SKM-1 treated with dmso at 0.1 percent for 144 hours (cell line): ENCODE measurements around the gene FNDC3B.
"Not testable (repeated sequence)": the region's sequence is repeated elsewhere in the genome, so short reads cannot be mapped to it uniquely, and the experiment has no call there.

ENCODE experiments used
- DNase-seq: peaks from one replicate; lab custom pipeline; 2025; ENCODE audit not compliant: unreplicated experiment; lab: John Stamatoyannopoulos, UW

The FNDC3B gene

DNA sequence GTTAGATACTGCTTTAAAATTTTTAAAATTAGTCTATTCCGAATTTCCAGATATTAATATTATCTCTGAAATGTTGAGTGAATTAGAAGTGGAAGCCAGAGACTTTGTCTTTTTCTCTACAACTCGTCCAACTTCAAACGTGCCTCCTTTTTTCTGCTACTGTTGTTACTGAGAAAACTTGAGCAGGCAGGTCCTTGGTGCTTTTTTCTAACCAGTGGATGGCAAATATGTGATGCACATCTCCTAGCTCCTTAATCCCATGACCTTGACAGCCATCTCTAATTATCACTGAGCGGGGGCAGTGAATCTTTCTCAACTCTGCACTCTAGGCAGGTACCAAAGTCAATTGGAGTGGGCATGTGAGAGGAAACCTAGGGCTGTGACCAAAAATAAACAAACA lies 50.7 kb downstream of the FNDC3B start:
- DNase-seq: no peak

DNA sequence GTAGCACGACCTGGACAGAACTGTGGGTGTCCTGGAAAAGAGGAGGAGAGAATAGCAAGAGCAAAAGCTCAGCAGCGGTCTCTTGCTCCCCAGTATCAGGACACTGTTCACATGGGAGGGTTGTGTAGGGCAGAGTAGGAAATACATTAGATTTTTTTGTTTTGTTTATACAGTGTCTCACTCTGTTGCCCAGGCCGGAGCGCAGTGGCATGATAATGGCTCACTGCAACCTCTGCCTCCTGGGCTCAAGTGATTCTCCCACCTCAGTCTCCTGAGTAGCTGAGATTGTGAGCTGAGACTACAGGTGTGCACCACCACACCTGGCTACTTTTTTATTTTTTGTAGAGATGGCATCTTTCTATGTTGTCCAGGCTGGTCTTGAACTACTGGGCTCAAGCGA lies 53.3 kb downstream of the FNDC3B start:
- no peak for DNase-seq

- DNase-seq: not testable (repeated sequence)
Measured at GRCh38 chr3:172093581-172094443, 54.4 kb downstream of the FNDC3B start.

DNA sequence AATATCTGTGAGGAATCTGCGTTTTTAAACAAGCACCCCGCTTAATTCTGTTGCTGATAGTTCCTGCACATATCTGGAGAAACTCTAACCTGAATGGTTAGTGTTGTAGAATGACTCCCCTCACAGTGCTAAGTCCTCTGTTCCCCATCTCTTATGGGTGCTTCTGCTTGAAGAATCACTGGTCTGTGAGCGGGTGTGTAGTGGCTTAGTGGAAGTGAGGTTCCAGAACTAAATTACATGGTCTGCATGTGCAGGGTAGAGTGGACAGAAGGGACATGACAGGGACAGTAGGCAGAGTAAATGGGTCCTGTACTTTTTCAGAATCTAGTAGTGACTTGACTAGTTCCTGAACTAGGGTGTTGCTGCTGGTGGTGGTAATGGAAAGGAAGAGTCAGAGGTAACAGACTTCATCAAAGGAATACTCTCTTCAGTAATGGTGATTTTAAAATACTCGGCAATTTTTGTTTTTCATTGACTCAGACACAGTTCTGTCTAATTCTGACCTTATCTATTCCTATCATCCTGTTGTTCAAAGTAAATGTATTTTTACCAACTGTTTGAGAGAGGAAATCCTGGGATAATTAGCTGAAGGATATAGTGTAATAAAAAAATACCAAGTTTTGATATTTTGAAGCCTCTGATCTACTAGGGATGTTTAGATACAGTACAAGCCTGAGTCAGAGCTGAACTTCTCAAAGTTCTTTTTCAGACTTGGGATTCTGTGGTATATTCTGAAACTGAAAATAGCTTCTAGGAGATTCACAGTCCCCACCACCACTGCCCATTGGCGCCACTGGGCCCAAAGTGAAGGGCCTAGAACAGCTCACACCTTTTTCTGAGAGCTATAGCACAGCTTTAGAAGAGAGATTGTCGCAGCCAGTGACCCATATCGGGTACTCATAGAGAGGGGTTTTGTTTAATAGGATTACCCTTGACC lies 55.5 kb downstream of the FNDC3B start:
- no peak for DNase-seq

DNA sequence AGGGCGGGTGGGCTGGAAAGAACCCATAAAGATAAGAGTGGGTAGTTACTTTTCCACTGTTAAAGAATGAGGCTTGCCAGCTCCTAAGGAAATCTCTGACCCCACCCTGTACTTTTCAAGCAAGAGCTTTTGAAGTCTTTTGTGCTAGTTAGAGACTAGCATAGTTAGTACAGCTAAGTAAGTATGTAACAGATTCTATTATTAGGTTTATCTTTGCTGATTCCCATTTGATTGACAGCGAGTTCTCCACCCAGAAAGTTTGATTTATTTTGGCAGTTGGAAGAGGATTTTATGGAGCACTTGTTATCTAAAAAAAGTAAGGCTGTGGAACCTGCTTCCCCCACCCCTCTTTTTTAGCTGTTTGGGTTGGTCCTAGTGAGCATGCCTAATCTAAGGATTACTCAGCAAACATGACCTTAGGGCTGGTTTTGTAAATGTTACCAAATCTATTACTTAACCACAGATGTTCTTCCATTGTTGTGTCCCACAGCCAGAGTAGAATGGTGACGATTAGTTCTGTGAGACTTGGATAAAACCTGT lies 57.6 kb downstream of the FNDC3B start:
- DNase-seq: peak; percentile 62

GRCh38 chr3:172097585-172097984 lies 58.2 kb downstream of the FNDC3B start:
- no peak for DNase-seq

DNA sequence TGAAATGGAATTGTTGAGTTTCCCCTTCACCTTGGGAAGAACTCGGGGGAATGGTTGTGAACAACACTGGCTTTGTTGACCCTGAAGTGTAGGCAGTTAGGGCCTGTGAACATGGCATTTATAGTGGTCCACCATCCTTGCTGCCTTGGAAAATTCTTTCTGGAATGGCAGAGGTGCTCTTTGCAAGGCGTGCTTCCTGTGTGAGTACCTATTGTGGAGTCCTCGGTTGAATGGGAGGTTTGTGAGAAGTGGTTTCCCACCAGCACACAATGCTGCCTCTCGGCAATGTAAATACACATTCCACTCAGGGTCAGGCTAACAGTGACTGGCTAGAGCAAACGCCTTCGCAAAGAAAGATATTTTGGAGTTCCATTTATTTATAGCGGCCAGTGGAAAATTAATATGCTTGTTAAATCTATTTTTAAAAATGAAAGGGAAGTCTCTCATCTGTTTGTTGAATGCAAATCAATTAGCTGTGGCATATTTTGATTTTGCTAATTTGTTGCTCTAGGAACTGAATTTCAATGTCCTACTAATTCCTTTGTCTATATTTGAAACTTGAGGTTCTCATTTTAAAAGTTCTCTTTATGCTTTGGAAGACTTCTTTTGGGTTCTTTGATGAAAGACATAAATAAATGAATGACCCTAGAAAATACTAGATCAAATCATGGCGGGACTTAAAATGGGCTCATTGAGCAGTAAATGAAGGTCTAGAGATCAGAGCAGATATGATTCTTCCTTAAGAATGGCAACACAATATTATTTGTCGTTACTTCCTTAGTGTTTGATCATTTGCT lies 59.5 kb downstream of the FNDC3B start:
- DNase-seq: no peak

- DNase-seq: no peak
Measured at GRCh38 chr3:172099495-172099808, 60.1 kb downstream of the FNDC3B start.

GRCh38 chr3:172100482-172100881 lies 61.1 kb downstream of the FNDC3B start:
- DNase-seq: no peak

GRCh38 chr3:172101107-172101506 lies 61.7 kb downstream of the FNDC3B start:
- no peak for DNase-seq

DNA sequence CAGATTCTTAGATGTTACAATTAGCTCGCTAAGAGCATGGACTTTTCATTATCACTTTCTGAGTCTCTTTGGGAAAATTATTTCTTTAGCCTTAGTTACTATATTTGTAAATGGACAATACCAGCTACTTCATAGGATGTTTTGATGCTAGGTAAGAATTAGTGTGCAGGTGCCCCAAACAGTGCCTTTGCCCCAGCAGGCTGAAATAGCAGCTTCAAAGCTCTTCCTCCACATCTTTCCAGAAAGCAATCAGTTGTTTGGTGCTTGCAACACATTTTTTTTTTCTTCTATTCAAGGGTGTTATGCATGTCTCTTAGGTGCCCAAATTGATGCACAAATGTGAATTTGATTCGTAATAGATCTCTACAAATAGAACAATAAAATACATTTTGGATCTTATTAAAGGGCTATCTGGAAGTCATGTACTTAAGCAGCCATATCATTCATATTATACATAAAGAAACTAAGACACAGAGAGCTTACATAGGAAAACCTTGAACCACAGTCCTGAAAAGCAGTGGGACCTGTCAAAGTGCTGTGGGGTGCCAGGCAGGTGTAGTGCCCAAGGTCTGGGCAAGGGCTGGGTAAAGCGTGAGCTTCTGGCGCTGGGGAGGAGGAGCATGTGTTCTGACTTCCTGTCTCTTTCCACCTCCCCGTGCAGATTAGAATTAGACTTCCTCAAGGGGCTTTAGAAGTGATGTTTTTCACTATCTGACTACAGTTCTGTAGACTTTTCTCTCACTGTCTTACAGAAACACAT lies 62.9 kb downstream of the FNDC3B start:
- DNase-seq: no peak

DNA sequence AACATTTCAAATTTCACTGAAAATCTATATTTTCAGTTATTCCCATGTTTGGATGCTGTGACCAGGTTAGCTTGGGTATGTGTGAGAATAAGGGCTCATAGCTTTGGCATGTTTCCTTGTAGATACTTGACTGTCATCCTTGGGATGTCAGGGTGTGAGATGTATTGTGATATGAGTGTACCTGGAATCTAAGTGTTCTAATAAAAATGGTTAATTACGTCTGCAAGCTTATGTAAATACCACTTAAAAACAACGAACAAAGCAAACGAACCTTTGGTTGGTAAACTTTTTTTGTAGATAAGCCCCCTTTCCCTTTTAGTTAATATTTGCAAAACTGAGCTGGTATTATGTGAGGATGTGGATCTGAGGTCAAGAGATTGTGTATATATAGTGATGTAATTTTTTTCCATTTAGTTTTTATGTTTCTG lies 63.5 kb downstream of the FNDC3B start:
- no peak for DNase-seq

GRCh38 chr3:172103724-172104123 lies 64.3 kb downstream of the FNDC3B start:
- no peak for DNase-seq

DNA sequence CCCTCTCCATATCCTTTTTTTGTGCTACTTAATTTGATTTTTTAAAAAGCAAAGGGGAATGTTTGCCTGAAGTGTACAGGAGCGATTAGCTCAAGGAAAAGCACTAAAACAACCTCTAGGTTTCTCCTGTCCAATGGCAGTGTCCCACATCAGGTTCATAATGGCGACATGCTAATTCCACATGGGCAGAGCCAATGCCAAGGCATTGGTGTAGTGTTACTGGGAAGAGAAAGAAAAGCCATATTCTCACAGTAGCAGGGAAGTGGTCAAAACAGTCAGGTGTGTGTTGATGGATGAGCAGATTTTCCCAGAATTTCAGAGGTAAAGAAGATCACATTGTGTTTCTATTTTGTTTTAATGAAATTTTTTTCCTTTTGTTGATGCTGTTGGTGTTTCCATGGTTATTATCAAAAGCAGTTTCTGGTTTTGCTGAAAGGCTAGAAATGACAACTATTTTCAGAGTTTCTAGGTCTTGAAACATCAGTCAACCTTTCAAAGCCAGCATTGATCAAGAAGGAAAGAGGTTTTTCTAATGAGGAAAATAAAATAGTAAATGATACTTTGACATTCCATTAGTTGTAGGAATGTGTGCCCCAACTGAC lies 65.2 kb downstream of the FNDC3B start:
- DNase-seq: no peak

DNA sequence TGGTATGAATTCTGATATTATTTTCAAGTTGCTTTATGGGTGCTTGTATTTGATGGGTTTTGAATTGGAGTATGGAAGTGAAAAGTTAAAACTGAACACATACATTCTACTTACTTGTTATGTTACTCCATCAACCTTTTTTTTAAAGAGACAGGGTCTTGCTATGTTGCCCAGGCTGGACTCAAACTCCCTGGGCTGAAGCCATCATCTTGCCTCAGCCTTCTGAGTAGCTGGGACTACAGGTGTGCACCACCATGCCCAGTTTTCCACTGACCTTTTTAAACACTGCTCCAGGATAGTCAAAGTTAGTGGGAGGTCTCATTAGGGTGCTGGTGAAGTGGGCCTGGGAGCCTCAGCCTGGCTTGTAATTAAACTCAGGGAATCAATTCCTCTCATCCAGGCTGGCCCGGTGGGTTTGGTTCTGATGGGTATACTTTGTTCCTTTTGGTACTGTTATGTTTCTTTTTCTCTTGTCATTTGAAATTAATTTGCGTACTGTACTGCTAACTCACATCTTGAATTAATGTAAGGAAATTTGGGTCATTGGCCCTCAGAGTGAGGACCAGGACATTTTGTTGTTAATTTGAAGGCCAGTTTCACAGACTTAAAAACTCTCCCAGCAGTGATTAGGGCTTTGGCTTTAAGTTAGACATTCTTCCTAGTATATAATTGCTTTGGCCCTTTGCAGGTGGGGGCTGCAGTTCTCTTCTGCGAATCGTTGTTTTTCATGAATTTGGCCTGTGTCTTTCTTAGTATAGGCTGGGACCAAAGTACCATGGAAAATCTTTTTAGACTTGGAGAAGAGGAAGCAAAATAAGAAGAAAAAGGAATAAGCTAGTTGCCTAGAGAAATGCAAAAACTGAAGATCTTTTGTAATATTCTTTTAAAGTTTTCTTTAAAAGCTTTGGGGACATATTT lies 66.9 kb downstream of the FNDC3B start:
- DNase-seq: no peak

DNA sequence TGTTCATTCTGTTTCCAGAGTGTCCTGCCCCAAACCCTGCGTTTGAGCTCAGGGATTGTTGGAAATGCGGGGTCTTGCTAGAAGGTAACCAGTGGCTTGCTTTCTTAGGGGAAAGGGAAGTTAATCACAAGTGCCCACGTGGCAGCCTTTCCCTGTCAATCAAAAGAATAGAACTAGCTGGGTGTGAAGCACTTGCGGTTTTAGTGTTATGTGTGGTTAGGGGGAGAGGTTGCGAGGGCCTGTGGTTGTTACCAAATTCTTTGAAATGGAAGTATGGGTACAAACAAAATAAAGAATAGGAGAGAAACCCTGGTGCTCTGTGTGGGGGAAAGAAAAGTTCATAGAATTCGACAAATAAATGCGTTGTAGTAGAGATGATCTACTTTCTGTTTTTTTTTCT lies 67.6 kb downstream of the FNDC3B start:
- DNase-seq: peak; percentile 76

DNA sequence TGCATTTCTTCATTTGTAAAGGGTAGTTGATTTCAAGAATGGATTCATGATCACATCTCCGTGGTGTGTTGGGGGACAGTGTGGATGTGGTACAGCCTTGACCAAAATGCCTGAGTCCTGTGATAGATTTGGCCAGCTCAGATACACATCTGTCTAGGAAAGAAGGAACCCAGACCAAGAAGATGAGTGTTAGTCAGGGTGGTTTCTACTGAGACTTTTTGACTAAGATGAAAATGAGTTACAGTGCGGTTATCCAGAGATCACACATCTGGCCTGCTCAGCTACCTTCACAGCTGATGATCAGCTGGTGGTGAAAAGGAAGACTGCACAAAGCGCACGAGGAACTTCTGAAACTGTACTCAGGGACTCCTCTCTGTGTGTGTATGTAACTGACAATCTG lies 68.0 kb downstream of the FNDC3B start:
- DNase-seq: no peak

- DNase-seq: no peak
Measured at GRCh38 chr3:172110127-172110779, 70.9 kb downstream of the FNDC3B start.
